Retinal pigment epithelial cell (primary cell): ENCODE measurements around the gene TRIM9.

ENCODE experiments used
- DNase-seq: peaks from one replicate; pipeline ENCODE4 v3.0.0-alpha.2; 2010; ENCODE audit warnings: low read depth
- H3K4me3 ChIP-seq: 2 replicates; pipeline ENCODE4 v1.5.1; 2011; ENCODE audit warnings: mild to moderate bottlenecking, low read length, control low read depth, moderate library complexity
- CTCF ChIP-seq: conservative IDR thresholded peaks from 2 replicates; pipeline ENCODE4 v1.5.1; 2011; ENCODE audit warnings: low read depth, low read length, control low read depth, inconsistent platforms

TRIM9 gene

GRCh38 chr14:51109651-51110050 lies 14.7 kb upstream of the TRIM9 start:
- DNase-seq, result no peak
- no peak for TF ChIP-seq CTCF
- H3K4me3 ChIP-seq, result no peak overlapping the region

GRCh38 chr14:51107801-51108200 lies 12.9 kb upstream of the TRIM9 start:
- DNase-seq, result no peak
- H3K4me3 ChIP-seq, result no peak overlapping the region
- TF ChIP-seq CTCF, result no peak

- TF ChIP-seq CTCF, result no peak
- no peak for DNase-seq
- no peak overlapping the region for H3K4me3 ChIP-seq
These were observed 9.6 kb upstream of the TRIM9 start for GRCh38 chr14:51104467-51104866.

GRCh38 chr14:51097287-51097686 lies 2.4 kb upstream of the TRIM9 start:
- no peak for TF ChIP-seq CTCF

GRCh38 chr14:51096870-51097269 lies 2.0 kb upstream of the TRIM9 start:
- H3K4me3 ChIP-seq, result no peak overlapping the region
- DNase-seq, result no peak
- no peak for TF ChIP-seq CTCF

More at GRCh38 chr14:51097287-51097686, 2.4 kb upstream of the TRIM9 start:
- H3K4me3 ChIP-seq, result no peak overlapping the region
- DNase-seq, result no peak

- H3K4me3 ChIP-seq, result peak overlapping the region; percentile 67
- DNase-seq, result peak; percentile 66
- TF ChIP-seq CTCF, result no peak
These were observed 1.2 kb upstream of the TRIM9 start for GRCh38 chr14:51095854-51096823.
